Esophagus squamous epithelium (tissue), 4 donors: Measurements from ENCODE around the gene DNAH1.

ENCODE experiments used
- POLR2A ChIP-seq, 4 donors: fragments of 450-650 bp; IDR thresholded peaks; one replicate each; pipeline ENCODE4 v1.6.1; 2017; ENCODE audit warnings: antibody characterized with exemption in 4 of 4, mild to moderate bottlenecking in 4 of 4, moderate library complexity in 3 of 4
- TF ChIP-seq, protein P1 (sequence below), 6 experiments: fragments of 450-650 bp in 4 of 6; fragments of 200-600 bp in 2 of 6; sonication (generic) in 2 of 6; IDR thresholded peaks; one replicate each; pipeline ENCODE4 v1.5.1; 2016 to 2019; ENCODE audit warnings: antibody characterized with exemption in 6 of 6, mild to moderate bottlenecking in 4 of 6, moderate library complexity in 4 of 6

DNA sequence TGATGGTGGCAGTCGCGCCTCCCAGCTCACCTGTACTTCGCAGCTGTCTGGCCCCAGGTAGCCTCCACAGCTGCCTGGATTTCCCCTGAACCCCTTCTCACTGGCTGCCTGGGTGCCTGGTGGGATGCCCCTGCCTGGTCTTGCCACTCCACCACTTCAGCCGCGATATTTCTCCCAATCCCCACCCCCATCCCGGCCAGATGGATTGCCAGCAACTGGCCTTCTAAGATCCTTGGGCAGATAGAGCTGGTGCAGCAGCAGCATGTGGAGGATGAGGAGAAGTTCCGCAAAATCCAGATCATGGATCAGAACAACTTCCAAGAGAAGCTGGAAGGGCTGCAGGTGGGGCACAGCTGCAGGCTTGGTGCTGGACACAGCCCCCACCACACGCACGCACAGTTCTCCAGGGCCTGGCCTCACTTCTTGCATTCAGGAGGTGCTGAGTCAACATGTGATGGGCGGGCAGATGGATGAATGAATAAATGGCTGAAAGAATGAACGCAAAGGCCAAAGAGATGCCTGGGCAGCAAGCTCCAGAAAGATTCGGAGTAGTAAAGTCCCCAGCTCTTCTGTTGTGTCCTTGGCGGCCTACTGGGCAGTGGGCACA, 35.7 kb downstream of the DNAH1 start:
- TF ChIP-seq, protein P1, sequence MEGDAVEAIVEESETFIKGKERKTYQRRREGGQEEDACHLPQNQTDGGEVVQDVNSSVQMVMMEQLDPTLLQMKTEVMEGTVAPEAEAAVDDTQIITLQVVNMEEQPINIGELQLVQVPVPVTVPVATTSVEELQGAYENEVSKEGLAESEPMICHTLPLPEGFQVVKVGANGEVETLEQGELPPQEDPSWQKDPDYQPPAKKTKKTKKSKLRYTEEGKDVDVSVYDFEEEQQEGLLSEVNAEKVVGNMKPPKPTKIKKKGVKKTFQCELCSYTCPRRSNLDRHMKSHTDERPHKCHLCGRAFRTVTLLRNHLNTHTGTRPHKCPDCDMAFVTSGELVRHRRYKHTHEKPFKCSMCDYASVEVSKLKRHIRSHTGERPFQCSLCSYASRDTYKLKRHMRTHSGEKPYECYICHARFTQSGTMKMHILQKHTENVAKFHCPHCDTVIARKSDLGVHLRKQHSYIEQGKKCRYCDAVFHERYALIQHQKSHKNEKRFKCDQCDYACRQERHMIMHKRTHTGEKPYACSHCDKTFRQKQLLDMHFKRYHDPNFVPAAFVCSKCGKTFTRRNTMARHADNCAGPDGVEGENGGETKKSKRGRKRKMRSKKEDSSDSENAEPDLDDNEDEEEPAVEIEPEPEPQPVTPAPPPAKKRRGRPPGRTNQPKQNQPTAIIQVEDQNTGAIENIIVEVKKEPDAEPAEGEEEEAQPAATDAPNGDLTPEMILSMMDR (IDR thresholded peaks at IDR 0.05), result no peak
- no peak for TF ChIP-seq POLR2A (IDR thresholded peaks at IDR 0.05)
